ENCODE data around the gene TRRAP.

The TRRAP gene

GRCh38 chr7:98884416-98884815 is 6.1 kb downstream of the TRRAP start:
- no peaks in the 10 kb centered on the region for H3K9me3 ChIP-seq (replicated peaks in 1 of 2; ENCODE audit: control insufficient read depth in 2 of 2, insufficient read depth in 1 of 2, low read depth in 1 of 2, low read length in 2 of 2)
- H3K4me1 ChIP-seq (ENCODE audit: control insufficient read depth in 2 of 2, insufficient read depth in 1 of 2, low read depth in 1 of 2, low read length in 2 of 2), result peaks cover 4 to 6% of the 10 kb centered on the region in 2 donors
- H2BK12ac ChIP-seq (ENCODE audit: low read length), result no peak overlapping the region
- H3K4ac ChIP-seq (ENCODE audit: low read length), result no peak overlapping the region
- H3K4me3 ChIP-seq (ENCODE audit: low read length in 2 of 2), result no peak overlapping the region
- peaks cover 28 to 85% of the 10 kb centered on the region in 2 donors for H3K36me3 ChIP-seq (replicated peaks in 1 of 2; ENCODE audit: control insufficient read depth in 2 of 2, insufficient read depth in 2 of 2, low read length in 2 of 2)
- H3K23ac ChIP-seq (ENCODE audit: low read depth, low read length, poor library complexity), result no peak overlapping the region
- H3K4me2 ChIP-seq (ENCODE audit: insufficient read depth, low read length, poor library complexity, severe bottlenecking), result no peak overlapping the region
- H2BK15ac ChIP-seq (ENCODE audit: low read length), result no peak overlapping the region
- no peak overlapping the region for H2BK120ac ChIP-seq (ENCODE audit: low read depth, low read length)
- H3K79me1 ChIP-seq (ENCODE audit: low read depth, low read length), result peaks cover 9% of the 10 kb centered on the region
- H2AFZ ChIP-seq (ENCODE audit: low read length), result no peak overlapping the region
- WGBS, 2 donors (ENCODE audit: extremely low coverage in 2 of 2, insufficient read length in 2 of 2, insufficient replicate concordance in 1 of 2), result no CpG with 5 or more reads among the region's 4 CpGs
- DNase-seq (ENCODE audit: low spot score), result no peak
- no peak overlapping the region for H3K27ac ChIP-seq (replicated peaks; ENCODE audit: low read length)
- no peak overlapping the region for H3K18ac ChIP-seq (ENCODE audit: low read length)
- no peak overlapping the region for H2AK5ac ChIP-seq (ENCODE audit: low read depth, low read length)
- H3K27me3 ChIP-seq (ENCODE audit: control insufficient read depth in 3 of 3, insufficient read depth in 3 of 3, low read depth in 1 of 3, low read length in 3 of 3), result no peaks in the 10 kb centered on the region
- no peak overlapping the region for H4K8ac ChIP-seq (ENCODE audit: low read depth, low read length)
- no peak overlapping the region for H2BK5ac ChIP-seq (ENCODE audit: low read length)
- H3K9ac ChIP-seq (ENCODE audit: low read depth, low read length, poor library complexity), result peak overlapping the region; percentile 50
- no peak overlapping the region for H3K14ac ChIP-seq (ENCODE audit: low read length)
- no peak overlapping the region for H4K91ac ChIP-seq (ENCODE audit: low read depth, low read length, poor library complexity)

GRCh38 chr7:98887038-98887437 is 8.7 kb downstream of the TRRAP start:
- H3K27me3 ChIP-seq (ENCODE audit: control insufficient read depth in 3 of 3, insufficient read depth in 3 of 3, low read depth in 1 of 3, low read length in 3 of 3), result no peaks in the 10 kb centered on the region
- no peak overlapping the region for H3K14ac ChIP-seq (ENCODE audit: low read length)
- no peak overlapping the region for H3K4ac ChIP-seq (ENCODE audit: low read length)
- no peak for DNase-seq (ENCODE audit: low spot score)
- H3K23ac ChIP-seq (ENCODE audit: low read depth, low read length, poor library complexity), result no peak overlapping the region
- no peak overlapping the region for H2AK5ac ChIP-seq (ENCODE audit: low read depth, low read length)
- H3K9me3 ChIP-seq (replicated peaks in 1 of 2; ENCODE audit: control insufficient read depth in 2 of 2, insufficient read depth in 1 of 2, low read depth in 1 of 2, low read length in 2 of 2), result no peaks in the 10 kb centered on the region
- H2AFZ ChIP-seq (ENCODE audit: low read length), result no peak overlapping the region
- no peak overlapping the region for H3K9ac ChIP-seq (ENCODE audit: low read depth, low read length, poor library complexity)
- H3K36me3 ChIP-seq (replicated peaks in 1 of 2; ENCODE audit: control insufficient read depth in 2 of 2, insufficient read depth in 2 of 2, low read length in 2 of 2), result peaks cover 33 to 89% of the 10 kb centered on the region in 2 donors
- no peak overlapping the region for H2BK12ac ChIP-seq (ENCODE audit: low read length)
- H3K4me3 ChIP-seq (ENCODE audit: low read length in 2 of 2), result no peak overlapping the region
- H3K4me2 ChIP-seq (ENCODE audit: insufficient read depth, low read length, poor library complexity, severe bottlenecking), result no peak overlapping the region
- H3K79me1 ChIP-seq (ENCODE audit: low read depth, low read length), result peaks cover 7% of the 10 kb centered on the region
- H4K8ac ChIP-seq (ENCODE audit: low read depth, low read length), result no peak overlapping the region
- no peak overlapping the region for H3K18ac ChIP-seq (ENCODE audit: low read length)
- no peak overlapping the region for H2BK15ac ChIP-seq (ENCODE audit: low read length)
- no peak overlapping the region for H4K91ac ChIP-seq (ENCODE audit: low read depth, low read length, poor library complexity)
- no peak overlapping the region for H2BK120ac ChIP-seq (ENCODE audit: low read depth, low read length)
- H2BK5ac ChIP-seq (ENCODE audit: low read length), result no peak overlapping the region
- H3K27ac ChIP-seq (replicated peaks; ENCODE audit: low read length), result no peak overlapping the region
- no peaks in the 10 kb centered on the region for H3K4me1 ChIP-seq (ENCODE audit: control insufficient read depth in 2 of 2, insufficient read depth in 1 of 2, low read depth in 1 of 2, low read length in 2 of 2)

GRCh38 chr7:98892609-98893008 is 14.3 kb downstream of the TRRAP start:
- Histone ChIP-seq H3K27ac (replicated peaks; ENCODE audit: low read length) (no peak overlapping the region), H3K14ac (ENCODE audit: low read length) (no peak overlapping the region), H2AK5ac (ENCODE audit: low read depth, low read length) (no peak overlapping the region), H2BK5ac (ENCODE audit: low read length) (no peak overlapping the region), H3K36me3 (replicated peaks in 1 of 2; ENCODE audit: control insufficient read depth in 2 of 2, insufficient read depth in 2 of 2, low read length in 2 of 2) (peaks cover 29 to 91% of the 10 kb centered on the region in 2 donors), H3K4me3 (ENCODE audit: low read length in 2 of 2) (no peak overlapping the region), H2BK15ac (ENCODE audit: low read length) (no peak overlapping the region), H3K18ac (ENCODE audit: low read length) (no peak overlapping the region), H2BK12ac (ENCODE audit: low read length) (no peak overlapping the region), H3K23ac (ENCODE audit: low read depth, low read length, poor library complexity) (no peak overlapping the region), H3K79me1 (ENCODE audit: low read depth, low read length) (no peaks in the 10 kb centered on the region), H3K4me1 (ENCODE audit: control insufficient read depth in 2 of 2, insufficient read depth in 1 of 2, low read depth in 1 of 2, low read length in 2 of 2) (no peaks in the 10 kb centered on the region), H3K4ac (ENCODE audit: low read length) (no peak overlapping the region), H3K9me3 (replicated peaks in 1 of 2; ENCODE audit: control insufficient read depth in 2 of 2, insufficient read depth in 1 of 2, low read depth in 1 of 2, low read length in 2 of 2) (no peaks in the 10 kb centered on the region), H3K9ac (ENCODE audit: low read depth, low read length, poor library complexity) (no peak overlapping the region), H4K8ac (ENCODE audit: low read depth, low read length) (no peak overlapping the region), H2BK120ac (ENCODE audit: low read depth, low read length) (no peak overlapping the region), H4K91ac (ENCODE audit: low read depth, low read length, poor library complexity) (no peak overlapping the region), H2AFZ (ENCODE audit: low read length) (no peak overlapping the region), H3K4me2 (ENCODE audit: insufficient read depth, low read length, poor library complexity, severe bottlenecking) (no peak overlapping the region), H3K27me3 (ENCODE audit: control insufficient read depth in 3 of 3, insufficient read depth in 3 of 3, low read depth in 1 of 3, low read length in 3 of 3) (no peaks in the 10 kb centered on the region)
- WGBS, 2 donors (ENCODE audit: extremely low coverage in 2 of 2, insufficient read length in 2 of 2, insufficient replicate concordance in 1 of 2), result no CpG with 5 or more reads among the region's 7 CpGs
- no peak for DNase-seq (ENCODE audit: low spot score)

- no peak overlapping the region for H4K8ac ChIP-seq (ENCODE audit: low read depth, low read length)
- no peak overlapping the region for H3K4me3 ChIP-seq (ENCODE audit: low read length in 2 of 2)
- WGBS, 2 donors (ENCODE audit: extremely low coverage in 2 of 2, insufficient read length in 2 of 2, insufficient replicate concordance in 1 of 2), result no CpG with 5 or more reads among the region's 7 CpGs
- H3K27me3 ChIP-seq (ENCODE audit: control insufficient read depth in 3 of 3, insufficient read depth in 3 of 3, low read depth in 1 of 3, low read length in 3 of 3), result no peaks in the 10 kb centered on the region
- H3K4ac ChIP-seq (ENCODE audit: low read length), result no peak overlapping the region
- no peaks in the 10 kb centered on the region for H3K4me1 ChIP-seq (ENCODE audit: control insufficient read depth in 2 of 2, insufficient read depth in 1 of 2, low read depth in 1 of 2, low read length in 2 of 2)
- H2AK5ac ChIP-seq (ENCODE audit: low read depth, low read length), result no peak overlapping the region
- no peak overlapping the region for H2BK120ac ChIP-seq (ENCODE audit: low read depth, low read length)
- H2BK12ac ChIP-seq (ENCODE audit: low read length), result no peak overlapping the region
- H3K23ac ChIP-seq (ENCODE audit: low read depth, low read length, poor library complexity), result no peak overlapping the region
- no peak overlapping the region for H3K4me2 ChIP-seq (ENCODE audit: insufficient read depth, low read length, poor library complexity, severe bottlenecking)
- H3K79me1 ChIP-seq (ENCODE audit: low read depth, low read length), result peaks cover 2% of the 10 kb centered on the region
- H3K9me3 ChIP-seq (replicated peaks in 1 of 2; ENCODE audit: control insufficient read depth in 2 of 2, insufficient read depth in 1 of 2, low read depth in 1 of 2, low read length in 2 of 2), result peaks cover 0 to 1% of the 10 kb centered on the region in 2 donors
- H3K14ac ChIP-seq (ENCODE audit: low read length), result no peak overlapping the region
- H4K91ac ChIP-seq (ENCODE audit: low read depth, low read length, poor library complexity), result no peak overlapping the region
- no peak overlapping the region for H3K18ac ChIP-seq (ENCODE audit: low read length)
- H2BK5ac ChIP-seq (ENCODE audit: low read length), result no peak overlapping the region
- H3K27ac ChIP-seq (replicated peaks; ENCODE audit: low read length), result no peak overlapping the region
- H2AFZ ChIP-seq (ENCODE audit: low read length), result no peak overlapping the region
- no peak for DNase-seq (ENCODE audit: low spot score)
- no peak overlapping the region for H3K9ac ChIP-seq (ENCODE audit: low read depth, low read length, poor library complexity)
- H2BK15ac ChIP-seq (ENCODE audit: low read length), result no peak overlapping the region
- H3K36me3 ChIP-seq (replicated peaks in 1 of 2; ENCODE audit: control insufficient read depth in 2 of 2, insufficient read depth in 2 of 2, low read length in 2 of 2), result peaks cover 47 to 98% of the 10 kb centered on the region in 2 donors
Measured at GRCh38 chr7:98899816-98900215, 21.5 kb downstream of the TRRAP start.
